Germinal center (tissue), 1 donor: ENCODE data around the gene ZNF483.
"Not testable (repeated sequence)": the region's sequence is repeated elsewhere in the genome, so short reads cannot be mapped to it uniquely, and the experiment has no call there.

ENCODE experiments used
- DNase-seq: peaks from one replicate; pipeline ENCODE4 v3.0.0; 2012; ENCODE audit warnings: mixed read lengths, low spot score

The ZNF483 gene

GRCh38 chr9:111610845-111611244 lies 85.9 kb downstream of the ZNF483 start:
- DNase-seq, result no peak

DNA sequence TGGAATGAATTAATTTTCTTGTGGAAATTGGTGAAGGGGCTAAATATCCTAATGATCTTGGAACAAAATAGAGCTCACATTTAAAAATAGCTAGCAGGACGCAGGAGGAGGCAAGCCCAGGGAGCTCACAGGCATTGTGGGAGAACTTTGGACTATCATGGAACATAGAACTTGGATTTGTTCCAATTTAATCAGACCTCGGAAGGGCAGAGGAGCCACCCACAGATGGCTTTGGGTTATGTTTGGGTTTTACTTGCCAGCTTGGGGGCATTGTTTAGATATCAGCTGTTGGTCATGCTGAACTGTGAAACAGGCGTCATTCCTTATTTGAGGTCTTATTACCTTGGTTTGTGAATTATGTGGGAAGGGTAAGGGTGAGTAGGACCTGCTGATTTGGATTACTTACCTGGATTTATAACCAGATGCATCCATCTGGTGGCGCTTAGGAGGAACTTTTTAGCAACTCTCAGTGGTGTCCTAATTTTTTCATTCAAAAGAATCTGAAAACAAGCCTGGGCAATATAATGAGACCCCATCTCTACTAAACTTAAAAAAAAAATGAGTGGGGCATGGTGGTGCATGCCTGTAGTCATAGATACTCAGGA lies 88.6 kb downstream of the ZNF483 start:
- DNase-seq, result no peak

GRCh38 chr9:111615928-111616327 lies 90.9 kb downstream of the ZNF483 start:
- DNase-seq, result no peak

- not testable (repeated sequence) for DNase-seq
These were observed 92.4 kb downstream of the ZNF483 start for GRCh38 chr9:111617349-111617748.

DNA sequence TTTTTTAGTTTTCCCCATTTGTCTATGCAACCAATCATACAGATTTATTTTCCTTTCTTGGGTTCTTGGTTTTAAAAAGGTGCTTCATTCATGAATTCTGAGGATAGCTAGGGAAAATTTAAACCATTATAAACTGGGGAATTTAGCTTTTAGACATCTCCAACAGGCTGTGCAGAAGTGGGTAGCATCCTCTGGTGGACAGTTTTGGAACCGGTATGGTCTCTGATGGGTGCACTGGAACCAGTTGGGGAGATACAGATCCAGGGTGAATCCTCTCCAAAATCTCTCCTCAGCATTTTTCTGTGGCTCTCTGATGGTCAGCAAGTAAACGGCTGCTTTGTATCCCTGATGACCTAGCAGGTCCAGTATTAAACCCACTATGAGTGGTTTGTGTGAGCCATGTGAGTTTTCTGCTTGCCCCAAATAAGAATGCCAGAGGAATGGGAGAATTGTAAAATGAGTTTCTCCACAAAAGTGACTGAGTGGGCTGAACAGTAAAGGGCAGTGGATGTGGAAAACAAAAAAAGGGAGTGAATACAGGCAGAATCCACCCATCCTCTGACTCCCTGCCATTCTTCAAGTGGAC lies 97.0 kb downstream of the ZNF483 start:
- DNase-seq, result peak; percentile 32

DNA sequence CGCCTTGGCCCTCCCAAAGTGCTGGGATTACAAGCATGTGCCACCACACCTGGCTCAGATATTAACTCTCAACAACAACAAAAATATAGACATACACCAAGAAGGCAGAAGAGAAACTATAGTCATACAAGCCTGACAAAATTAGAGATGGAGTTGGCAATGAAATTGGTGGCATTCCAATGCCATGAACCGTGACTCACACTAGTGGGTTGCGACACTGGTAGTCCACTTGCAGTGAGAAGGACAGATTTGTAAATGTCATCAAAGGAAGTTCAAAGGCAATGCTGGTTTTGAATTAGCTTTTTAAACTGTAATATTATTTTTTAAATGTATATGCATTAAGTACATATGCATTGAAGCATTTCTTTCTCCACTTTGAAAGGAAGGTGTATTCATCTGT lies 97.6 kb downstream of the ZNF483 start:
- no peak for DNase-seq
